Fibroblast of skin of right biceps (primary cell): ENCODE measurements around the gene PCSK5.
A peak's percentile ranks its signal among the peaks of the same experiment; 100 is the strongest.

ENCODE experiments used
- DNase-seq: peaks from one replicate; pipeline ENCODE4 v3.0.0-alpha.2; 2013

Gene PCSK5

DNA sequence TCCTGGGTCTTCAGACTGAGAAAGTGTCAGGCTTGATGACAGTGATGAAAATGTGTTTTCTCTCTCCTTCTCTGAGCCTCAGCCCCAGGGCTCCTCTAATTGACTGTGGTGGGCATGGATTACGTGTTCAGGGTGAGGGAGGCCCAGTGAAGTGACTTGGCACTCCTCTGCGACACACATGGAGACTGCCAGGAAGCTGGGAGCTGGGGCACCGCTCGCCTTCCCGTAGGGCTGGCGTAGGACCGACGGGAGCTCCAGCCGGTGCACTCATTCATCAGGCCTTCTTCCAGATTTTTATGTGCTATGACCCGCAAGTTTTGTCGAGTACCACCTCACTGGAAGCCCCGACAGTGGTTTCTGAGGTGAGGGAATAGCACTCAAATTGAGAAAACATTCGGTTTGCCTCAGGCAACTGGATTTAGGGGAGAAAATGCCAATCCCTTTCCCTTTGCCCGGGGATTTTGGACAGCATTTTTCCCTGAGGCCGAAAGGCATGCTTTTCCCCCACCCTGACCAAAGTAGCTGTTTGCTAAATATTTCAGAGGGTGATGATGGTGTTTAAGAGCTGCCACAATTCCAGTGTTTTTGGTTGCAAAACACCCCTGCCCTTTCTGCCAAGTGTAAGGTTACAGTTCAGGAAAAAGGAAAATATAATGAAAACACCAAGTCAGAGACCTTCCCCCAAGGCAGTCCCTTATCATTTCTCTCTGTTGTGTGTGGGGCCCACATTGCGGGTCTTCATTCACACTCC lies 83.7 kb downstream of the PCSK5 start:
- DNase-seq, result no peak

DNA sequence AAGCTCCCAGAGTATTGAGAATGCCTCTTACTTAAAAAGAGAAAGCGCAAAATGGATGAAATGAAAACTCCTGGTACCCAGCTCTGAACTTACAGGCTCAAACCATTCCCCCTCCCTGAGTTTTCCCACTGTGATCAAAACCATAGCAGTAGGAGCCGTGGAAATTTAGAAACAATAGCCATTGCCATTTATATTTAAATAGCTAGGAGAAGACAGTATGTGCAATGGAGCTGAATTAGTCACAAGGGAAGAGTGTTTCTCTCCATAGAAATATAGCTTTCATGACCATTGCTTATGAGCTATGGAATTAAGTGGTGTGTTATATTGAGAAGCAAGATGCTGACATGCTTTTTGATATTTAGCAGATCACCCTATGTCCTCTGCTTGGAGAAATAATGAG lies 84.6 kb downstream of the PCSK5 start:
- no peak for DNase-seq

DNA sequence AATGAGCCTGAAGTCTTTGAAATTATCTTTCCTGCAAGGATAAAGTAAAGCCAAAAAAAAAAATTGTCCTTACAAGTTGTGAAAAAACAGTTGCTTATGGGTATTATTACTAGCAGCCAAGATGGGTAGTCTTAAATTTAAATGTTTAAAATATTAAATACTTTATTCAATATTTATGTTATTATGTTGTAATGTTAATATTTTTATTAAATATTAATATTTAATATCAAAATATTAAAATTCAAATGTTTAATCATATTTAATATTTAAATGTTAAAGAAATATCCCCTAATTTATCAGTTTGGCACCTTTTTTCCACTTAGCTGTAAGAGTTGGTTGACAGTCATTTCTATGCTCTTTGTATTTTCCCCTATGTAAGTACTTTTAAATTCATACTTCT lies 86.1 kb downstream of the PCSK5 start:
- no peak for DNase-seq

DNA sequence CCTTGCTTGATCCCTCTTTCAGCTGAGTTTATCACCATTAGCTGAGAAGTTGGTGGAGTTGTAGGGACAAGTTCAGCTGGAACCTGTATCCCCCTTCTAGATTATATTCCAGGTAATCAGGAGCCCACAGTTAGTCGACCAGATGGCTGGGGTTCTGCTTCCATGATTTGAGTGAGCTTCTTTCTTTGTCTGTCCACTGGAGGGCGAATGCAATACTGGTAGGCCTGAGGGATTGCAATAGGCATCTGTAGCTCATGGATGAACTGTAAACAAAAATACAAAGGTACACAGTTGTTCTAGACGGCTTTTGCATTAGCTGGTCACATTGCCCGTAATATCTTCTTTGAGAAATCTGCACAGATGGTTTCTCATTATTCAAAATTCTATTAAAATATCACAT lies 88.9 kb downstream of the PCSK5 start:
- DNase-seq, result peak; percentile 18

DNA sequence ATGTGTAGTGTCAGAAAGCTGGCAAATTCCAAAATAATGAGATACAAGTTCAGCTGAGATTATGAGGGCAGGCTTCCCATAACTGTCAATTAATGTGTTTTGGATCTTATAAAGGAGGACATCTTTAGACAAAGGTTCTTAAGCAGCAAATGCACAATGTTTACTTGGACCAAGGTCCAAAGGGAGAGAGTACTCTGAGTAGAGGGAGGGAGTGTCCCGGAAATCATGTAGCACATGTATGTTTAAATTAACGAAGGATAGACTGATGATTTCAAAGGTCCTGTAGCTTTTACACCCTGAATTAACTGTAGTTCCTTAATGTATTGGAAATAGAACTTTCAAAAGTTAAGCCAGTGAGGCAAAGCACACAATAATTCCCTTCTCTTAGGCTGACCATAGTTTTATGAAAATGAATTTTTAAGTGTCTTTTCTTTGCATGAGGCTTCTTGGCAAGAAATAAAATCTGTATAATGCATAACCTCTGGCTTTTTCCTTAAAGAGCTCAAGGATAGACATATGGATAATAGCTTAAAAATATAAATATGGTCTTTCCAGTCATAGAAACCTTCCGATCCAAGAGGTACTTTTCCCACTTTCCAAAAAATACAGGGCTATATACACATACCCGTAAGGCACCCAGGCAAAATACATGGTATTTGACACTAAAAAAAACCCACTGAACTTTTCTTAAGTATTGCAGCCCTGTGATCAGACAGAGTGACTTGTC lies 93.0 kb downstream of the PCSK5 start:
- DNase-seq, result no peak

DNA sequence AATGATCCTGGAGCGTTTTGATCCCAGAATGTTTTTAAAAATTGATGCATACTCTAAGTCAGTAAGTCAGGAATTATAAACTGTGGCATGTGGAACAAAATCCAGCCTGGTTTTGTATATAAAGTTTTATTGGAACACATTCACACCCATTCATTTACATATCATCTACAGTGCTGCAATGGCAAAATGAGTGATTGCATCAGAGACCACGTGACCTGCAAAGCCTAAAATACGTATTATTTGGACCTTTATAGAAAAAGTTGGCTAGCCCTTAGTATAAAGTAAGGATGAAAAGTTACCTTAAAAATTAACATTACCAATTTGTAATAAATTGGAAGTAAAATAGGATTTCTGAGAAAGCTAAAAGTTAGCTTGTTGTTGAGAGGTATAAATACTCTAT lies 95.0 kb downstream of the PCSK5 start:
- no peak for DNase-seq

DNA sequence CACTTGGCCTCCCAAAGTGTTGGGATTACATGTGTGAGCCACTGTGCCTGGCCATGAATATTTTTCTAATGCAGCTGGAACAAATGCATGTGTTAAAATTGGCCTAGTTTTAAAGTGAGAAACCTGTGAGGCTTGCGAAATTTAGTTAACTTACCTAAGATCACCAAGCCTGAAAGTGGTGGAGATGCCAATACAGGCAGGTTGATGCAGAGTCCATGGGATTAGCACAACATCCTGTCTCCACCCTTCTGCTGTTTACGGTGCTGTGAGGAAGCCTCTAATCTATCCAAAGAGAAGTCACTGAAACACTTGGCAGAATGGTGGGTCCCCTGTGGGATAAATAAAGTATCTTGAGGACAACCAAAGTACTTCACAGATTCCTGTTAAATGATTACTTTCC lies 98.2 kb downstream of the PCSK5 start:
- DNase-seq, result no peak

DNA sequence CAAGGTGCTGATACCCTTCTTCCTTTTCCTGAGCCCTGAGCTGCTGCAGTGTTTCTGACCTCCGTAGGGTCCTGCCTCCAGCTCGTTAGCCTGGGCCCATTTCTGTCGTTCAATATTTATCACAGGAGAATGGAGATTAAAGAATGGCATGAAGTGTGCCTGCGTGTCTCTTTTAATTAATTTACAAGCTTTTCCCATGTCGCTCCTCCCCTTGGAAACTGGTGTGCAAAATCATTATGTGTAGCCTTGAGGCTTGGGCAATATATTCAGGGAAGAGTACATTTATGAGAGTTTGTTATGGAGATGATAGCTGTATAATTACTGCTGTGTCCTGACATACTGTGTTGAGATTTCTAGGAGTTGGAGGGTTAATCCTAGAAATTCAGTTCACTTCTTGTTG lies 99.7 kb downstream of the PCSK5 start:
- DNase-seq, result no peak

DNA sequence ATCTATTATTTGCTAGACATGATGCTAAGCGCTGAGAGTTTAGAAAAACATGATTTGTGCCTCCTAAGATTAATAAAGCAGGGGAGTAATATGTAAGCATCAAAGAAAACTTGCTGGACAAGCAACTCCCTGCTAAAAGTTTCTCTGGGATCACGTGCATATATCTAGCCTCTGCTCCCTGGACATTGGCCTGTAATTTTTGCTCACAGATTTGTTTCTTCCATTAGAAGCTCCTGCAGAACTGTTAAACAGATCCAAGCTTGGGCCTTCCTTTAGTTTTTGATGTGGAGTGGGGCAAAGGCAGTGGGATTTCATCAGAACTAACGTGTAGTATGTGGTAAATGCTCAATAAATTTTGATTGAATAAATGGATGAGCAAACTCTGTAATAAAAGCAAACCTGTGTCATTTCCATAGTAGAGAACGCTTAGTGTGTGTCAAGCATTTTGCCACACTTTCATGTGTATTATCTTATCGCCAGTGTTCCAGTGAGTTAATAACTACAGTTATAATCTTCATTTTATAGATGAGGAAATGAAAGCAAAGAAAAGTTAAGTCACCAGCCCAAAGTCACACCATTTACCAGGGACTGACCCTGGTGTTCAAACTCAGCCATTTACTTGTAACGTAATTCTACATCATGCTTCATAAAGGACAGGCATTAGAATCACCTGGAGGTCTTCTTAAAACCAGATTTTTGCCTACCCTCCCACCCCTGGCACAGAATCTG lies 100.3 kb downstream of the PCSK5 start:
- DNase-seq, result no peak

DNA sequence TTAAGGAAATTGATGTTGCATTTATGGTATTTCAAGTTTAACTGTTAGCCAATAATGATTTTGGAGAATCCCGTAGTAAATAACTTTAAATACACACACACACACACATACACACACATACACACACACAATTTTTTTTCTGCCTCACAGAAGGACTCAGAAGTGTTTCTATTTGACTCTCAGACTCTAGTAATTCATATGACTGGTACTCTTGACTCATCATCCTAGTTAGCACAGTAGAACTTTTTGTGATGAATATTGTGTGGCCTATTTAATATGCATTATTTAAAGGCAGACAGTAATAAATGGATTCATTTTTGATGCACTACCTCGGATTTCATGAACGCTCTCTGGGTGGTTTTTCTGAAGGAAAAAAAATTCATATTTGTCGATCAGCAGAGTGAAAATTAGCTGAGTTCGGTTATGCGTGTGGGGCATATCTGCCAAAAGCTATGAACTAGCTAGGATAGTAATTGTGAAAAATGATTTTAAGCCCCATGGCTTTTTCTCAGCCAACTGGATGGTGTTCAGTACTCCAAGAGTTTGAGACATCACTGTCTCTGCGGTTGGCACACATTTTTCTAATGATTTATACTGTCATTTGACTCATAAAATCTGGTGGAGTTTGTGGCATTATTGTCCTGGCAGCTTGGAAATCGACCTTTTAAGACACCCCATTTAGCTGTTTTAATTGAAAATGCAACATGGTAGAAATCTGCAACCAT lies 102.2 kb downstream of the PCSK5 start:
- DNase-seq, result peak; percentile 12

DNA sequence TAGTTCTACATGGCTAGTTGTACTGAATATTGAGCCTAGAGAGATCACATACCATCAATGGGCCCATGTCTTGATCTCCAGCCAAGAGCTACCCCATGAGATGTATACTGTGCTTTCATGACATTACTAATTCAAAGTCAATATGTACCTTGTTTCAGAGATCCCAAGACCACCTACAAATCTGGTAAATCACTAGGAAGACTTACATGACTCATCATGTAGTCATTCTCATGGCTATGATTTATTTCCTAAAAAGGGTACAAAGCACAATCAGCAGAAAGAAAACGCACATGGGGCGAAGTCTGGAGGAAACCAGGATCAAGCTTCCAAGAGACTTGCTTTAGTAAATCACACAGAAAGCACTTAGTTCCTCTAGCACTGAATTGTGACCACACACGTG lies 103.0 kb downstream of the PCSK5 start:
- peak; percentile 85 for DNase-seq

DNA sequence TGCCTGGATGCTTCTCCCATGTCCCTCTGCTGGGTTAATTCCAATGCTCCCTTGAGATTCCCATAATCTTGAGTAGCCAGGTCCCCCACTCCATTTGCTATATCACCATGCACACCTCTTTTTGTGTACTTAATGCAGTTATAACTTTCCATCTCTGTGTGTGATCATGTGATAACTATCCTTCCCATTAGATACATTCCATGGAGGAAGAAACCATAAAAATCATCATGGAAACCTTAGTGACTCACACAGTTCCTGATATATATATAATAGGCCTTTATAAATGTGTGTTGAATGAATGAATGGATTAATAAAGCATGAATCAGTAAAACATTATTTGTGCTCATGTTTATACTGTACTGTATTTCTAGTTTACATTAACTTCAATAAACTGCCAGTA lies 104.6 kb downstream of the PCSK5 start:
- DNase-seq, result peak; percentile 15

DNA sequence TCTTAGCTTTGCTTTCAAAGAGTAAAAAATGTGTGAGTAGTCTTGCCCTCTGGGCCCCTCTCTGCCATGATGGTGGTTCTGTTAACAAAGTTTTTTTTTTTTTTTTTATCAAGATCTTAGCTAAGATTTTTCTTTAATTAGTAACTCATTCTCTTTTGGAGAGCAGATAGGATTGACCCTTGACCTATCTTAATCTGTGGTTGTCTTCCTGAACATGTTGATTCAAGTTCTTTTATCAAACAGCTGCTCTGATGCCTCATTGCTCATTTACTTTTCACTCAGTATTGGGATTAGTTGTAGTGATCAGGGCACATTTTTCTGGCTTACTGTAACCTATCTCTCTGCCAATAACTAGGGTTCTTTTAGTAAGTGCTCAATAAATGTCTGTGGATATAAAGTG lies 106.3 kb downstream of the PCSK5 start:
- no peak for DNase-seq

DNA sequence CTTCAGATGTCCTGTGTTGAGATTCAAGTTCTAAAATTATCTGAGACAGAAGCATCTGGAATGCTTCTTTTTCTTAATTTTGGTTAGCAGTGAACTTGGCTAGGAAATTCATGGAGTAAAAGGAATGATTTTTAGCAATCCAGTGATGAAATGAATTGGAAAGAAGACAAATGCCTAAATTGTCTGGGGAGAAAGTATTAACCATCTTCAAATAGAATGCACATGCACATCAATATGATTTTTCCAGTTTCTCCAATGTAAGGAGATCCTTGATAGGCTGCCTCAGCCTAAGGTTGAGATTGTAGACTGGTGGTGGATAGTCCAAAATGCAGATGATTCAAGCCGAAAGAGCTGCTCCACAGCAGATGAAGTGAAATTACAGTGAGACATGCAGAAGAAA lies 106.7 kb downstream of the PCSK5 start:
- DNase-seq, result peak; percentile 35

DNA sequence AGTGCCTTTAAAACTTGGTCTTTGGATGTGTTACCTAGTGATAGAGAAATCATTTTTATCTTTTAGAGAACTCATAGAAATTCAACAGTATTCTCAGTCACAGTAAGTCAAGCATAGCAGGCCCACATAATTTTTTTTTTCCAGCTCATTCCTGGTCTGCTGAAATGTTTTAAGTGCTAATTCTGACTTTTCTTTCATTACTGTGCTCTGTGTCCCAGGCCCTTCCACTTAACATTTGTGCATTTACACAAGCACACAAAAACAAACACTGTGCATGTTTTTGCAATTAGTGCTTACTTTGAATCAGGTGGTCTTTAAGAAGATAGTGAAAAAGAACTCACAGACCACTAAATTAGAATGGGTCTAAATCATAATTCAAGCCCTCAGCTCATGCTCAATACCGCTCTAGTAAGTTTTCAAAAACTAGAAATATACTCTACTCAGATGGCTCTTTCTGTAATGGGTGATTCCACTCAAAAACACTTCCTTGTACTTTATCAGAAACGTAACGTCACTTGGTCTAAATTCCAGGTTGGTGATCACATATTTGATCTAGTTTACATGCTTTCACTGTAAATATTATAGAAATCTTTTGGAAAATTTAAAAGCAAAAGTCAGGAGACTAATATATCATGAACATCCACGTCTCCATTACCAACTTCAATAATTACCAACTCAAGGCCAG lies 107.8 kb downstream of the PCSK5 start:
- DNase-seq, result no peak

DNA sequence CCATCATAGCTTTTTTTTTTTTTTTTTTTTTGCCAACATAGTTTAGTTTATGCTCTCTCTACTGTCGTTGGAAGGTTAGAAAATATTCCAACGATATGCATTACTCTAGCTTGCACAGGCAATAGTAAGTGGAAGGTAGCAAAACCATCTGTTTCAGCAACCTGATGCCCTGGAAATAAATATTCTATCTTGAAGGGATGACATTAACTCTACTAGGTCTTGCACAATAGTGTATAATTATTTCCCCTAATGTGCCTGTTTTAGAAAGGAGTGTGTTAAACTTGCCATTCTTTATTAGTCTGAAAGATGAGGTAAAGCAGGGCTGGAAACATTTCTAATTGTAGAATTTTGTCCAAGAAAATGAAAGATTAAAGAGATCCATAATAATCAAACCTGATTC lies 111.0 kb downstream of the PCSK5 start:
- no peak for DNase-seq

DNA sequence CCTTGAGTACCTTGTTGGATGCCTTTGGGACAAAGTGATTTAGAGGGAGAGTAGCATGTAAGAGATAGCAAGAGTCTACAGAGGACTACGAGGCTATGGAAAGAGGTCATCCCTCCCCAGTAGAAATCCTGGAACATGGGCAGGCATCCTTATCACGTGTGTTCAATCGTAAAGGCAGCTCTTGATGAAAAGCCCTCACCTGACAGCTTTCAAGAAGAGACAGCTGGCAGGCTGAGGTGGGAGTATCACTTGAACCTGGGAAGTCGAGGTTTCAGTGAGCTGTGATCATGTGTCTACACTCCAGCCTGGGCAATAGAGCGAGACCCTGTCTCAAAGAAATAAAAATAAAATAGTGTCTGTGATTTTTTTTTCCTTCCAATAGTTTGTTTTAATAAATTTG lies 112.6 kb downstream of the PCSK5 start:
- DNase-seq, result no peak

DNA sequence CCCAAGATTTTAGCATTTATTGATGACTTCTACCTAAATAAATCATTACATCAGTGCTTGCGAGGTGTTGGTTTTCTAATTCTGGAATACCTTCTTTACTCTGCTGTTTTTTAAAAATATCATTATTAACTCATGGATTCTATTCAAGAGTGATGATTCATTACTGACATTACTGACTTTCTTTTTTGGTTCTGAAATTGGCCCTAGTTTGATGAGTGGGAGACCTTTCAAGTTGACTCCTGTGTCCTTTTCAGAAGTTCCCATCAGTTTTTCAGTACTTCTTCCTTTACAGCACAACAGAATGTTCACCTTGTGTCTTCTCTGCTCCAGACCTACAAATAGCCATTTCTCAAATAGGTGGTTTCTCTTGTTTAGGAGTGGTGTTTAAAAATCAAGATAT lies 114.1 kb downstream of the PCSK5 start:
- no peak for DNase-seq

DNA sequence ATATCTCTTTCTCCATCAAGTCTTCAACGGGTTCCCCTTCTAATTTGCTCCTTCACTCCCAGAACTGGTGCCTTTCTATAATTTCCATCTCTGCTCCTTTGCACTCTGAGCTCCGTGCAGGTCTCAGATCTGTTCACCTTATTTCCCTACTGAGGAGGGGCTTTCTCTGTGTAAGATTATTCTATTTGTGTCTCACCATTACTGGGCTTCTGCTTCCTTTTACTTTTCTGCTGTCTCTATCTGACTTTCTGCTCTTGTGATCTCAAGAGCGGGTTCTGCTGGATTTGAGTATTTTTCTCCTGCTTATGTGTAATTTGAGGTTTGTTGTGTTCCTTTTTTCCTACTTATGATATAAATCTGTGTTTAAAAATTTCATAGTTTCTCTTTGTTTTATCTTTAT lies 117.5 kb downstream of the PCSK5 start:
- DNase-seq, result no peak

DNA sequence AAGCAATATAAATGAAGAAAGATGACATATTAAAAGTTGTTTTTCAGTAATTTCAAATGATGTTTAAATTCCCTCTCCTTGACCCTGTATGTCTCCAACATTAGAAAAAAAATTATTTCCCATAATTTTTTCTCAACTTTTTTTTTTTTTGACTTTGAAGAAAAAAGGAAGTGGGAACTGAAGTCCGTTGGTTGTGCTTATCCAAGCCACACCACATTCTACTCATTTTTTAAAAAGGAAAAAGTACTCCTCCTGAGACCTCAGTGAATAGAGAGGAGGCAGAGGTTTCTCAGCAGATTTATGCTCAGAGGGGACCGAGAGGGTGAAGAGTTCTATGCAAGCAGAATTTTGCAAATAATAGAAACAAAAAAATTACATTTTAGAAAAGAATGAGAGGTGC lies 123.3 kb downstream of the PCSK5 start:
- DNase-seq, result no peak

DNA sequence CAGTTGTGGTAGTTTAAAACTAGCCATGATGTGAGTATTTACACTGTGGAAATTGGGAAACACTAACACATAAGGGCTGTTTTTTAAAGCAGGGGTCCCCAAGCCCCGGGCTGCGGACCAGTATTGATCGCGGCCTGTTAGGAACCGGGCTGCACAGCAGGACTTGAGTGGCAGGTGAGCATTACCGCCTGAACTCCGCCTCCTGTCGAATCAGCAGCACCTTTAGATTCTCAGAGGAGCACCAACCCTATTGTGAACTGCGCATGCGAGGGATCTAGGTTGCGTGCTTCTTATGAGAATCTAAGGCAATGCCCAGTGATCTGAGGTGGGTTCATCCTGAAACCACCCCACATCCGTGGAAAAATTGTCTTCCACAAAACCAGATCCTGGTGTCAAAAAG lies 127.8 kb downstream of the PCSK5 start:
- no peak for DNase-seq

DNA sequence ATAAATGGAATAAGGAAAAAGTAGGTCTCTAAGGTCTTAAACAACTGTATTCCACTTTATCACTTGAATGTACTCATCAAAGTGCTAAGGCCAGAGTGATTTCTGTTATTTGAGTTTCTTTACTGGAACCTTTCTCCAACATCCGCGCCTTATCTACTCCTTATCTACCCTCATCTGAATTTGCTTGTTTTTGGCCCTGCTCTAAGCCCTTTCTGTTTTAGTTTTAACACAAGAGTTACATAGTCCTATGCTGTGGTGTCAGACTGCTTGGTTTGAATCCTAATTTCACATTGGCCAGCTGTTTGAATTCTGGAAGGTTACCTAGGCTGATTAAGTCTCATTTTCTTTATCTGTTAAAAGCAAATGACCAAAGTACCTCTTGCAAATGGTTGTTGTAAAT lies 128.3 kb downstream of the PCSK5 start:
- DNase-seq, result no peak

DNA sequence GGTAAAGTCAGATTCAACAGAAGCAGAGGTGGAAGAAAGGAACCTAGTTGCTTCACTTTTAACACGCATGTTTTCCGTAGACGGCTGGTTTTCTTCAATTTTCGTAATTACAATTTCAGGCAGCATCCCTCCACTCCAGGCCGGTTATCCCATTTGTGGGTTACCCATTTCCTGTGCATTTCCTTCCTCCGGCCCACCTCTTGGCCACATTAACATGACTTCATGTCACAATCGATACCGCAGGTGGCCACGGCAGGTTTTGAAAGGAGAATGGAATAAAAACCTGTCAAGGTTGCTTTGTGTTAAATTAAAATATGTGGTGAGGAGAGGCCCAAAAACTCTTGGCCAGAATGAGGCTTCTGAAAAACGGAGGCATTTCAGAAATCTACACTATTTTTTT lies 130.2 kb downstream of the PCSK5 start:
- DNase-seq, result no peak
